K562 (cell line): Measurements from ENCODE around the gene NPEPPS. TPM values are rescaled to one million over a fixed set of nuclear protein-coding genes. Genes with fewer than 3 reads are reported as not detected.
A peak's percentile ranks its signal among the peaks of the same experiment; 100 is the strongest.

ENCODE experiments used
- C11orf30 ChIP-seq: fragments of 450-650 bp; IDR thresholded peaks from 2 replicates; pipeline ENCODE4 v1.6.1; 2016; ENCODE audit warnings: low read depth, mild to moderate bottlenecking
- HEY1 ChIP-seq: fragments of 250-450 bp; sonication (Bioruptor Pico); IDR thresholded peaks from 2 replicates; pipeline ENCODE4 v1.5.0; 2020; ENCODE audit warnings: mild to moderate bottlenecking, moderate library complexity, borderline replicate concordance
- HMG20A ChIP-seq: fragments of 450-650 bp; formaldehyde crosslinking; conservative IDR thresholded peaks from 2 replicates; pipeline ENCODE4 v1.4.0; 2020; ENCODE audit warnings: mild to moderate bottlenecking, mixed read lengths
- JUN ChIP-seq, 2 experiments: sonication (generic) in 1 of 2; formaldehyde crosslinking in 1 of 2; IDR thresholded peaks; 2 replicates each; pipeline versions ENCODE4 v1.6.1 to v1.8.0; 2012 to 2022; ENCODE audit warnings: borderline replicate concordance in 2 of 2, mild to moderate bottlenecking in 2 of 2, improper control_type of control experiment in 1 of 2, low read depth in 1 of 2, low read length in 1 of 2, missing genetic modification reagents in 1 of 2
- MAFF ChIP-seq: IDR thresholded peaks from 2 replicates; pipeline ENCODE4 v1.6.1; 2012; ENCODE audit warnings: low read length, improper control_type of control experiment
- MCM3 ChIP-seq: fragments of 450-650 bp; IDR thresholded peaks from 2 replicates; pipeline ENCODE4 v1.6.1; 2016
- NFE2 ChIP-seq: IDR thresholded peaks from 2 replicates; pipeline ENCODE4 v1.6.1; 2014; ENCODE audit warnings: antibody characterized with exemption, low read depth
- PCBP2 ChIP-seq: fragments of 200-400 bp; formaldehyde crosslinking; IDR thresholded peaks from 2 replicates; pipeline ENCODE4 v1.6.1; 2018; ENCODE audit warnings: low read length, low read depth, mild to moderate bottlenecking, moderate library complexity; ENCODE audit not compliant: poor library complexity, severe bottlenecking
- PHB ChIP-seq: fragments of 250-450 bp; sonication (Bioruptor Pico); IDR thresholded peaks from 2 replicates; pipeline ENCODE4 v1.5.0; 2021
- PTRF ChIP-seq: fragments of 450-650 bp; IDR thresholded peaks from 2 replicates; pipeline ENCODE4 v1.6.1; 2016; ENCODE audit warnings: mild to moderate bottlenecking, missing genetic modification characterization, missing compliant biosample characterization
- RBM17 ChIP-seq: fragments of 200-400 bp; formaldehyde crosslinking; IDR thresholded peaks from 2 replicates; pipeline ENCODE4 v1.6.1; 2017; ENCODE audit warnings: low read depth, mild to moderate bottlenecking, low read length, borderline replicate concordance
- XRCC4 ChIP-seq: IDR thresholded peaks from one replicate; pipeline ENCODE4 v1.6.1; 2011; ENCODE audit not compliant: insufficient read depth, insufficient read length; ENCODE audit errors: extremely low read depth
- ZFP1 ChIP-seq: fragments of 450-650 bp; formaldehyde crosslinking; IDR thresholded peaks from 2 replicates; pipeline ENCODE4 v1.4.0; 2020; ENCODE audit warnings: mild to moderate bottlenecking, mixed read lengths
- ZNF316 ChIP-seq: fragments of 450-650 bp; IDR thresholded peaks from 2 replicates; pipeline ENCODE4 v1.6.1; 2016
- ZNF551 ChIP-seq: fragments of 250-450 bp; sonication (Bioruptor Pico); IDR thresholded peaks from 2 replicates; pipeline ENCODE4 v1.5.0; 2021; ENCODE audit warnings: mild to moderate bottlenecking, moderate library complexity
- ZNF778 ChIP-seq: fragments of 450-650 bp; formaldehyde crosslinking; IDR thresholded peaks from 2 replicates; pipeline ENCODE4 v1.4.0; 2020; ENCODE audit warnings: mild to moderate bottlenecking, moderate library complexity
- polyA plus RNA-seq, 8 experiments: library from polyadenylated mRNA; depleted of rRNA in 4 of 8; stranded (reverse) in 5 of 8; unstranded in 3 of 8; fragments of >200 nt; fragmentation: Nextera tagmentation in 2 of 8; fragmentation: Illumina TruSeq in 1 of 8; extraction: Ambion mirVana in 2 of 8; extraction: Trizol in 1 of 8; gene quantifications; 2 replicates each; pipeline versions ENCODE4 v1.2.1 to v1.2.3, GENCODE V29; 2011 to 2014; ENCODE audit warnings: inconsistent platforms in 1 of 8, missing spikeins in 1 of 8
- total RNA-seq, 7 experiments: library from RNA; depleted of rRNA in 6 of 7; stranded (reverse); fragments of >200 nt in 6 of 7; fragmentation: Illumina TruSeq in 2 of 7; extraction: Trizol in 2 of 7; gene quantifications; 2 replicates each; pipeline versions ENCODE4 v1.2.1 to v1.2.3, GENCODE V29; 2011 to 2021; ENCODE audit warnings: low replicate concordance in 1 of 7
- TF ChIP-seq, protein P1 (sequence below): fragments of 250-450 bp; sonication (Bioruptor Pico); IDR thresholded peaks from 2 replicates; pipeline ENCODE4 v1.5.0; 2020; ENCODE audit warnings: mild to moderate bottlenecking
- TF ChIP-seq, protein P2 (sequence below): fragments of 250-450 bp; sonication (Bioruptor Pico); IDR thresholded peaks from 2 replicates; pipeline ENCODE4 v1.4.0; 2020; ENCODE audit warnings: mild to moderate bottlenecking, moderate library complexity
- TF ChIP-seq, protein P3 (sequence below): IDR thresholded peaks from 2 replicates; pipeline ENCODE4 v1.6.1; 2012; ENCODE audit warnings: low read depth, low read length, improper control_type of control experiment, borderline replicate concordance
- TF ChIP-seq, protein P4 (sequence below): sonication (generic); formaldehyde crosslinking; IDR thresholded peaks from 2 replicates; pipeline ENCODE4 v1.5.0; 2020; ENCODE audit warnings: missing genetic modification reagents

The NPEPPS gene
- total and polyA plus RNA-seq, 9 of the 15 experiments (the other 6 are each of a cell fraction or from before 2014, with no cell fraction given): 21.4 to 108 (median 46.0) TPM

DNA sequence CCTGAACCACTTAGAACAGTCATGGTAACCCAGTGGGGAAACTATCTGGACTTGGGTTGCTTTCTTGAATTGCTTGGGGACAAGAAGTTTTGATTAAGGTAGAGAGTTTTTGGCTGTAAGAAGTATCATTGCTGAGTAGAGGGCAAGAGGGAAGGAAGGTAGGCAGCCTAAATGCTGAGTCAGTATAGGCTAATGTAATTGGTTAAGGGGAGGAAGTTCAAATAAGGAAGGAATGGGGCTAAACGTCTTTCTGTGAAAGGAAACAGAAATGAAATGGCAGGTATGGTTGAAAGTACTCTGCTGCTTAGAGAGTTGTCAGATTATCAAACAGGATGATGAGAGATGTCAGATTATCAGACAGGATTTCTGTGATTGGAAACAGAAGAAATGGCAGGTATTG, 139.2 kb downstream of the NPEPPS start (continued):
- TF ChIP-seq, protein P1, sequence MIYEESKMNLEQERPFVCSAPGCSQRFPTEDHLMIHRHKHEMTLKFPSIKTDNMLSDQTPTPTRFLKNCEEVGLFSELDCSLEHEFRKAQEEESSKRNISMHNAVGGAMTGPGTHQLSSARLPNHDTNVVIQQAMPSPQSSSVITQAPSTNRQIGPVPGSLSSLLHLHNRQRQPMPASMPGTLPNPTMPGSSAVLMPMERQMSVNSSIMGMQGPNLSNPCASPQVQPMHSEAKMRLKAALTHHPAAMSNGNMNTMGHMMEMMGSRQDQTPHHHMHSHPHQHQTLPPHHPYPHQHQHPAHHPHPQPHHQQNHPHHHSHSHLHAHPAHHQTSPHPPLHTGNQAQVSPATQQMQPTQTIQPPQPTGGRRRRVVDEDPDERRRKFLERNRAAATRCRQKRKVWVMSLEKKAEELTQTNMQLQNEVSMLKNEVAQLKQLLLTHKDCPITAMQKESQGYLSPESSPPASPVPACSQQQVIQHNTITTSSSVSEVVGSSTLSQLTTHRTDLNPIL (CRISPR knock-in tag): no peak
- TF ChIP-seq MCM3 (no peak), JUN (IDR thresholded peaks at IDR 0.05; ENCODE audit: borderline replicate concordance, low read depth, low read length) (no peak), JUN (CRISPR knock-in tag; IDR thresholded peaks at IDR 0.05; ENCODE audit: borderline replicate concordance) (no peak), ZNF551 (CRISPR knock-in tag) (no peak), ZNF316 (peak; percentile 94), MAFF (peak; percentile 67; the same call in 1 of the 2 replicates), PCBP2 (no peak), HMG20A (CRISPR knock-in tag) (no peak), XRCC4 (no peak), ZNF778 (CRISPR knock-in tag) (no peak), HEY1 (CRISPR knock-in tag) (no peak), PHB (CRISPR knock-in tag) (no peak), PTRF (no peak), ZFP1 (CRISPR knock-in tag) (no peak), C11orf30 (peak; percentile 90), RBM17 (no peak), NFE2 (peak; percentile 53)
- TF ChIP-seq, protein P2, sequence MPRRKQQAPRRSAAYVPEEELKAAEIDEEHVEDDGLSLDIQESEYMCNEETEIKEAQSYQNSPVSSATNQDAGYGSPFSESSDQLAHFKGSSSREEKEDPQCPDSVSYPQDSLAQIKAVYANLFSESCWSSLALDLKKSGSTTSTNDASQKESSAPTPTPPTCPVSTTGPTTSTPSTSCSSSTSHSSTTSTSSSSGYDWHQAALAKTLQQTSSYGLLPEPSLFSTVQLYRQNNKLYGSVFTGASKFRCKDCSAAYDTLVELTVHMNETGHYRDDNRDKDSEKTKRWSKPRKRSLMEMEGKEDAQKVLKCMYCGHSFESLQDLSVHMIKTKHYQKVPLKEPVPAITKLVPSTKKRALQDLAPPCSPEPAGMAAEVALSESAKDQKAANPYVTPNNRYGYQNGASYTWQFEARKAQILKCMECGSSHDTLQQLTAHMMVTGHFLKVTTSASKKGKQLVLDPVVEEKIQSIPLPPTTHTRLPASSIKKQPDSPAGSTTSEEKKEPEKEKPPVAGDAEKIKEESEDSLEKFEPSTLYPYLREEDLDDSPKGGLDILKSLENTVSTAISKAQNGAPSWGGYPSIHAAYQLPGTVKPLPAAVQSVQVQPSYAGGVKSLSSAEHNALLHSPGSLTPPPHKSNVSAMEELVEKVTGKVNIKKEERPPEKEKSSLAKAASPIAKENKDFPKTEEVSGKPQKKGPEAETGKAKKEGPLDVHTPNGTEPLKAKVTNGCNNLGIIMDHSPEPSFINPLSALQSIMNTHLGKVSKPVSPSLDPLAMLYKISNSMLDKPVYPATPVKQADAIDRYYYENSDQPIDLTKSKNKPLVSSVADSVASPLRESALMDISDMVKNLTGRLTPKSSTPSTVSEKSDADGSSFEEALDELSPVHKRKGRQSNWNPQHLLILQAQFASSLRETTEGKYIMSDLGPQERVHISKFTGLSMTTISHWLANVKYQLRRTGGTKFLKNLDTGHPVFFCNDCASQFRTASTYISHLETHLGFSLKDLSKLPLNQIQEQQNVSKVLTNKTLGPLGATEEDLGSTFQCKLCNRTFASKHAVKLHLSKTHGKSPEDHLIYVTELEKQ (CRISPR knock-in tag): no peak
- TF ChIP-seq, protein P3, sequence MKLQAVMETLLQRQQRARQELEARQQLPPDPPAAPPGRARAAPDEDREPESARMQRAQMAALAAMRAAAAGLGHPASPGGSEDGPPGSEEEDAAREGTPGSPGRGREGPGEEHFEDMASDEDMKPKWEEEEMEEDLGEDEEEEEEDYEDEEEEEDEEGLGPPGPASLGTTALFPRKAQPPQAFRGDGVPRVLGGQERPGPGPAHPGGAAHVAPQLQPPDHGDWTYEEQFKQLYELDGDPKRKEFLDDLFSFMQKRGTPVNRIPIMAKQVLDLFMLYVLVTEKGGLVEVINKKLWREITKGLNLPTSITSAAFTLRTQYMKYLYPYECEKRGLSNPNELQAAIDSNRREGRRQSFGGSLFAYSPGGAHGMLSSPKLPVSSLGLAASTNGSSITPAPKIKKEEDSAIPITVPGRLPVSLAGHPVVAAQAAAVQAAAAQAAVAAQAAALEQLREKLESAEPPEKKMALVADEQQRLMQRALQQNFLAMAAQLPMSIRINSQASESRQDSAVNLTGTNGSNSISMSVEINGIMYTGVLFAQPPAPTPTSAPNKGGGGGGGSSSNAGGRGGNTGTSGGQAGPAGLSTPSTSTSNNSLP: no peak
- TF ChIP-seq, protein P4, sequence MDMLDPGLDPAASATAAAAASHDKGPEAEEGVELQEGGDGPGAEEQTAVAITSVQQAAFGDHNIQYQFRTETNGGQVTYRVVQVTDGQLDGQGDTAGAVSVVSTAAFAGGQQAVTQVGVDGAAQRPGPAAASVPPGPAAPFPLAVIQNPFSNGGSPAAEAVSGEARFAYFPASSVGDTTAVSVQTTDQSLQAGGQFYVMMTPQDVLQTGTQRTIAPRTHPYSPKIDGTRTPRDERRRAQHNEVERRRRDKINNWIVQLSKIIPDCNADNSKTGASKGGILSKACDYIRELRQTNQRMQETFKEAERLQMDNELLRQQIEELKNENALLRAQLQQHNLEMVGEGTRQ (CRISPR knock-in tag): no peak
